HUES48 (cell line): ENCODE results near the gene NDE1.
"Not testable (repeated sequence)": the region's sequence is repeated elsewhere in the genome, so short reads cannot be mapped to it uniquely, and the experiment has no call there.

Experiments used
- H3K27ac ChIP-seq: one replicate; pipeline ENCODE4 v1.7.0; 2013; ENCODE audit warnings: low read depth, low read length, inconsistent platforms
- H3K27me3 ChIP-seq: 2 replicates; pipeline ENCODE4 v1.6.1; 2013; ENCODE audit warnings: mild to moderate bottlenecking, low read length; ENCODE audit not compliant: control insufficient read depth, insufficient read depth
- H3K36me3 ChIP-seq: 2 replicates; pipeline ENCODE4 v1.6.1; 2013; ENCODE audit warnings: low read length; ENCODE audit not compliant: control insufficient read depth, insufficient read depth
- H3K4me1 ChIP-seq: 2 replicates; pipeline ENCODE4 v1.6.1; 2013; ENCODE audit warnings: mild to moderate bottlenecking, low read length; ENCODE audit not compliant: control insufficient read depth, insufficient read depth
- H3K4me3 ChIP-seq: 2 replicates; pipeline ENCODE4 v1.5.1; 2013; ENCODE audit warnings: mild to moderate bottlenecking, low read depth, low read length
- H3K9ac ChIP-seq: 2 replicates; pipeline ENCODE4 v1.6.1; 2013; ENCODE audit warnings: mild to moderate bottlenecking, low read depth, low read length, moderate library complexity
- H3K9me3 ChIP-seq: 2 replicates; pipeline ENCODE4 v1.6.1; 2013; ENCODE audit warnings: low read length; ENCODE audit not compliant: control insufficient read depth, insufficient read depth

The NDE1 gene

GRCh38 chr16:15654591-15654990 is 4.5 kb downstream of the NDE1 start:
- Histone ChIP-seq H3K9me3 (no peaks in the 10 kb centered on the region), H3K36me3 (peaks cover 13% of the 10 kb centered on the region), H3K9ac (no peak overlapping the region), H3K27me3 (no peaks in the 10 kb centered on the region), H3K4me1 (no peaks in the 10 kb centered on the region), H3K4me3 (no peak overlapping the region), H3K27ac (no peak overlapping the region)

DNA sequence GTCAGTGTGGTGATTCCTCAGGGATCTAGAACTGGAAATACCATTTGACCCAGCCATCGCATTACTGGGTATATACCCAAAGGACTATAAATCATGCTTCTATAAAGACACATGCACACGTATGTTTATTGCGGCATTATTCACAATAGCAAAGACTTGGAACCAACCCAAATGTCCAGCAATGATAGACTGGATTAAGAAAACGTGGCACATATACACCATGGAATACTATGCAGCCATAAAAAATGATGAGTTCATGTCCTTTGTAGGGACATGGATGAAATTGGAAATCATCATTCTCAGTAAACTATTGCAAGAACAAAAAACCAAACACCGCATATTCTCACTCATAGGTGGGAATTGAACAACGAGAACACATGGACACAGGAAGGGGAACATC is 5.5 kb downstream of the NDE1 start:
- H3K27me3 ChIP-seq, H3K27ac ChIP-seq, H3K4me3 ChIP-seq, H3K9me3 ChIP-seq, H3K9ac ChIP-seq, H3K4me1 ChIP-seq: not testable (repeated sequence)
- peaks cover 13% of the 10 kb centered on the region for H3K36me3 ChIP-seq

DNA sequence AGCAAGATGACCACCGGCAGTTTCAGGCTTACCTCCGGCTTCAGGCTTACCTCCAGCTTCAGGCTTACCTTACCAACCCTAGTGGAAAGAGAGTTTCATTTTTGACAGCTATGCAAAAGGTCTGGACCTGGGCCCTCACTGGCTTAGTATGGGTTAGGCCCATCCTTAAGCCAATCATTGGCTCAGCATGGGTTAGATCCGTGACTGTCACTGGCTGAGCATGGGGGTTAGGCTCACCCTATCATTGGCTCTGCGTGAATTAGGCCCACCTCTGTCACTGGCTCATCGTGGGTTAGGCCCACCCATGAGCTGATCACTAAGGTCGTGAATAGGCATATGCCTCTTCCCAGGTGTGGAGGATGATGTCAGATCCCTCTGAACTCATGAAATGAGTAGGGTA is 8.1 kb downstream of the NDE1 start:
- no peaks in the 10 kb centered on the region for H3K4me1 ChIP-seq
- H3K9me3 ChIP-seq, result no peaks in the 10 kb centered on the region
- no peak overlapping the region for H3K27ac ChIP-seq
- no peak overlapping the region for H3K4me3 ChIP-seq
- H3K9ac ChIP-seq, result no peak overlapping the region
- no peaks in the 10 kb centered on the region for H3K27me3 ChIP-seq
- peaks cover 3% of the 10 kb centered on the region; the same call in 1 of the 2 replicates for H3K36me3 ChIP-seq

DNA sequence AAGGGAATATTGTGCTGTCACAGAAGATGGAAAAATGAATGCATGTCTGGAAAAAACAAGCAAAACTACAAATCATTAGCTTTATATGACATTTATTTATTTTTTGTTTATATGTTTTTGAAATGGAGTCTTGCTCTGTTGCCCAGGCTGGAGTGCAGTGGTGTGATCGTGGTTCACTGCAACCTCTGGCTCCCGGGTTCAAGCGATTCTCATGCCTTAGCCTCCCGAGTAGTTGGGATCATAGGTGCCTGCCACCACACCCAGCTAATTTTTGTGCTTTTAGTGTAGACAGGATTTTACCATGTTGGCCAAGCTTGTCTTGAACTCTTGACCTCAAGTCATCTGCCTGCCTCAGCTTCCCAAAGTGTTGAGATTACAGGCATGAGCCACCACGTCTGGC is 8.5 kb downstream of the NDE1 start:
- Histone ChIP-seq H3K36me3 (no peaks in the 10 kb centered on the region), H3K27me3 (no peaks in the 10 kb centered on the region), H3K27ac (no peak overlapping the region)

DNA sequence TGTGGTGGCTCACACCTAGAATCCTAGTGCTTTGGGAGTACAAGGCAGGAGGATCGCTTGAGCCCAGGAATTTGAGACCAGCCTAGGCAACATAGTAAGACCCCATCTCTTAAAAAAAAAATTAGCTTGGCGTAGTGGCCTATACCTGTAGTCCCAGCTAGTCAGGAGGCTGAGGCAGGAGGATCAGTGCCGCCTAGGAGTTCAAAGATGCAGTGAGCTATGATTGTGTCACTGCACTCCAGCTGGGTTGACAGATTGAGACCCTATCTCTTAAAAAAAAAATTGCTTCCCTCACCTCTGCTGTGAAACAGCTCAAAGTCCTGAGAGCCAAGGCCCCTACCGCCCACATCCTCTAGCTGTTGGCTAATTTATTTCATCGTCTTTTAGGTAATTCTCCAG is 10.2 kb downstream of the NDE1 start:
- H3K36me3 ChIP-seq, result peaks cover 7% of the 10 kb centered on the region
- no peaks in the 10 kb centered on the region for H3K9me3 ChIP-seq
- no peaks in the 10 kb centered on the region for H3K4me1 ChIP-seq
- H3K27ac ChIP-seq, result no peak overlapping the region
- H3K9ac ChIP-seq, result no peak overlapping the region
- no peak overlapping the region for H3K4me3 ChIP-seq
- H3K27me3 ChIP-seq, result no peaks in the 10 kb centered on the region

More for the DNA sequence above, 8.5 kb downstream of the NDE1 start:
- no peak overlapping the region for H3K4me3 ChIP-seq
- no peaks in the 10 kb centered on the region for H3K9me3 ChIP-seq
- no peaks in the 10 kb centered on the region for H3K4me1 ChIP-seq
- no peak overlapping the region for H3K9ac ChIP-seq

DNA sequence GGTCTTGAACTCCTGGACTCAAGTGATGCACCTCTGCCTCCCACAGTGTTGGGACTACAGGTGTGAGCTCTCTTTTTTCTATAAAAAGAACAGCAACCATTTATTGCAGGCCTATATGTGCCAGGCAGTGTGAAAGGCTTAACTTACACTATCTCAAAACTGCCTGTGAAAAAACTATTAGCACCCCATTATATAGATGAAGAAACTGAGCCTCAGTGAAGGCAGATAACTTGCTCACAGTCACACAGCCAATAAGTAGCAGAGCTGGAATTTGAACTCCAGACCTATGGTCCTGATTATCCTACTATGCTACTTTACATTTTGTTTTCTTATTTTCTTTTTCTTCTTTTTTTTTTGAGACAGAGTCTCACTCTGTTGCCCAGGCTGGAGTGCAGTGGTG is 15.1 kb downstream of the NDE1 start:
- no peak overlapping the region for H3K4me3 ChIP-seq
- no peaks in the 10 kb centered on the region for H3K4me1 ChIP-seq
- H3K9me3 ChIP-seq, result no peaks in the 10 kb centered on the region
- no peaks in the 10 kb centered on the region for H3K27me3 ChIP-seq
- peaks cover 43% of the 10 kb centered on the region for H3K36me3 ChIP-seq
- no peak overlapping the region for H3K9ac ChIP-seq
- no peak overlapping the region for H3K27ac ChIP-seq

DNA sequence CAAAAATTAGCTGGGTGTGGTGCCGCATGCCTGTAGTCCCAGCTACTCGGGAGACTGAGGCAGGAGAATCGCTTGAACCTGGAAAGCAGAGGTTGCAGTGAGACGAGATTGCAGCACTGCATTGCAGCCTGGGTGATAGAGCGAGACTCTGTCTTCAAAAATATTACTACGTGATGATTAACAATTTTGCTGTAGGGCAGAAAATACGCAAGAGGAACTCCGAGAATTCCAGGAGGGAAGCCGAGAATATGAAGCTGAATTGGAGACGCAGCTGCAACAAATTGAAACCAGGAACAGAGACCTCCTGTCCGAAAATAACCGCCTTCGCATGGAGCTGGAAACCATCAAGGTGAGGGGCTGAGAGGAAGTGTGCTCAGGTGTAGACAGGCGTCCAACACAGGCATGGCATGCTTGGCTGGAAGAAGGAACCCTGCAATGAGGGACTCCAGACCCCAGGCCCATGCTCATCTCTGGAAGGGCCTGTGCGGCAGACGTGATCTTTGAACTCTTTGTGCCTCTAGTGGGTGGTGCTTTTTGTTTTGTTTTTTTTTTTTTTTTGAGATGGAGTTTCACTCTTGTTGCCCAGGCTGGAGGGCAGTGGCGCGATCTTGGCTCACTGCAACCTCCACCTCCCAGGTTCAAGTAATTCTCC is 17.2 kb downstream of the NDE1 start:
- Histone ChIP-seq H3K27ac (no peak overlapping the region), H3K4me3 (no peak overlapping the region), H3K9ac (no peak overlapping the region), H3K4me1 (no peaks in the 10 kb centered on the region), H3K36me3 (peaks cover 48% of the 10 kb centered on the region), H3K27me3 (no peaks in the 10 kb centered on the region), H3K9me3 (no peaks in the 10 kb centered on the region)

- Histone ChIP-seq H3K27ac (no peak overlapping the region), H3K9me3 (no peaks in the 10 kb centered on the region), H3K36me3 (peaks cover 33% of the 10 kb centered on the region), H3K9ac (no peak overlapping the region), H3K4me3 (no peak overlapping the region), H3K4me1 (no peaks in the 10 kb centered on the region), H3K27me3 (no peaks in the 10 kb centered on the region)
Measured at GRCh38 chr16:15671530-15672117, 21.6 kb downstream of the NDE1 start.

DNA sequence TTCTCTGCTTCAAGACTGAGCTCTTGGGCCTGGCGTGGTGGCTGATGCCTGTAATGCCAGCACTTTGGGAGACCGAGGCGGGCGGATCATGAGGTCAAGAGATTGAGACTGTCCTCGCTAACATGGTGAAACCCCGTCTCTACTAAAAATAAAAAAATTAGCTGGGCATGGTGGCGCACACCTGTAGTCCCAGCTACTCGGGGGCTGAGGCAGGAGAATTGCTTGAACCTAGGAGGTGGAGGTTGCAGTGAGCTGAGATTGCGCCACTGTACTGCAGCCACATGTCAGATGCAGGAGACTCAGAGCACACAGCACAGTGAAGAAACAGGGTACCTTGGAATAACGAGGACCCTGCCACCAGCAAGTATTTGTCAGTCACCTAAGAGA is 22.1 kb downstream of the NDE1 start:
- not testable (repeated sequence) for H3K9me3 ChIP-seq, H3K4me1 ChIP-seq, H3K9ac ChIP-seq, H3K27ac ChIP-seq, H3K4me3 ChIP-seq, H3K27me3 ChIP-seq
- H3K36me3 ChIP-seq, result peaks cover 29% of the 10 kb centered on the region

GRCh38 chr16:15672514-15673167 is 22.6 kb downstream of the NDE1 start:
- H3K4me1 ChIP-seq, result no peaks in the 10 kb centered on the region
- H3K27ac ChIP-seq, result no peak overlapping the region
- no peak overlapping the region for H3K9ac ChIP-seq
- no peaks in the 10 kb centered on the region for H3K9me3 ChIP-seq
- H3K4me3 ChIP-seq, result no peak overlapping the region
- peaks cover 29% of the 10 kb centered on the region for H3K36me3 ChIP-seq
- H3K27me3 ChIP-seq, result no peaks in the 10 kb centered on the region

GRCh38 chr16:15674571-15674970 is 24.5 kb downstream of the NDE1 start:
- Histone ChIP-seq H3K4me3 (no peak overlapping the region), H3K4me1 (no peaks in the 10 kb centered on the region), H3K27ac (no peak overlapping the region), H3K9ac (no peak overlapping the region), H3K36me3 (peaks cover 34% of the 10 kb centered on the region), H3K9me3 (no peaks in the 10 kb centered on the region), H3K27me3 (no peaks in the 10 kb centered on the region)
